Retina (tissue), 1 donor: ENCODE measurements around the gene TBL1X.
"Not testable (repeated sequence)": the region's sequence is repeated elsewhere in the genome, so short reads cannot be mapped to it uniquely, and the experiment has no call there.

Experiments used
- DNase-seq: peaks from one replicate; pipeline ENCODE4 v3.0.0-alpha.2; 2016

Gene TBL1X

DNA sequence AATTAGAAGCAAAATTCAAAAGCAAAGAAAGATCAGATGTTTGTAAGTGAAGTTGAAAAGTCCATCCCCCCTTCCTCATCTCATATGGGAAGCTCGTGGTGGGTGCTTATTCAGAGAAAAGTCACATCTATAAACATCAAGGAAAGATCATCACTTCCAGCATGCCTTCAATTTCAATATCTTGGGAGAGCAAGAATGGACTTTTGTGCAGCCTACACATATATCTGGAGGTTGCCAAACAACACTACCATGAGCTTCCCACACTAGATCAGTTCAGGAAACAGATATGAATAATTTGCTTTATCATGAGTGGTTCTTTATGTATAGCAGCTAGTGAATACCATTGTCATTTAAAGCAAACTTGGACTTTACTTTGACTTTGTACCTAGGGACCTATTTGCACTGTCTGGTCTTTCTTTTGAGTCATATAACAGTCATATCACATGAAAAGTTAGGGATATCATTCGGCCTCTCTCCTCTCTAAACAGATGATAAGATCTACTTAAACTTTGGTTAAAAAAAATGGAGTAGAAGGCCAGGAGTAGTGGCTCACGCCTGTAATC is 5.6 kb upstream of the TBL1X start:
- DNase-seq: no peak

DNA sequence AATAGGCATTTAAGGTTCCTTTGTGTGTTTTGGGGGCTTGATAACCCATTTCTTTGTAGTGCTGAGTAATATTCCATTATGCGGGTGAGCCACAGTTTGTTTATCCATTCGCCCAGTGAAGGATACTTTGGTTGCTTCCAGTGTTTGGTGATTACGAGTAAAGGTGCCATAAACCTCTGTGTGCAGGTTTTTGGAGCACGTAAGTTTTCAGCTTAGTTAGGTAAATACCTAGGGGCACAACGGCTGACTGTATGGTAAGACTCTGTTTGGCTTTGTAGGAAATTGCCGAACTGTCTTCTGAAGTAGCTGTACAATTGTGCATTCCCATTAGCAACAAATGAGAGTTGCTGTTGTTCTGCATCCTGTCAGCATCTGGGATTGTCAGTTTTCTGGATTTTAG is 3.8 kb upstream of the TBL1X start:
- no peak for DNase-seq

DNA sequence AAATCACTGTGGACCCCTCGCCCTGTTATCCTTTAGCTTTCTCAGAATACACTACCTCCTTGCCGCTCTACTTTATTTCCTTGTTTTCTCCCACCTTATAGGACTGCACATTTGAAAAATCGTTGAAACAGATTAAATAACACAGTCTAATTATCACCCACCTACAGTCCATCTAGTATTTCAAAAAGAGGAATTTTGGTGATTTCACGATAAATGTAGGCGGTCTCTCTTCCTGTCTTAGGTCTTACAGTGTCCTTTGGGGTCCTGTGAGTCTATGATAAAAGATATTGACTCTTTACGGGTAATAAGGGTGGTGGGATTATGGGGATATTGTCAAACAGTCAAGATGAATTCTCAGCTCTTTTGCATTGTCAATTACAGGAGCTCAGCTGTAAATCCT is 2.4 kb upstream of the TBL1X start:
- DNase-seq: no peak

DNA sequence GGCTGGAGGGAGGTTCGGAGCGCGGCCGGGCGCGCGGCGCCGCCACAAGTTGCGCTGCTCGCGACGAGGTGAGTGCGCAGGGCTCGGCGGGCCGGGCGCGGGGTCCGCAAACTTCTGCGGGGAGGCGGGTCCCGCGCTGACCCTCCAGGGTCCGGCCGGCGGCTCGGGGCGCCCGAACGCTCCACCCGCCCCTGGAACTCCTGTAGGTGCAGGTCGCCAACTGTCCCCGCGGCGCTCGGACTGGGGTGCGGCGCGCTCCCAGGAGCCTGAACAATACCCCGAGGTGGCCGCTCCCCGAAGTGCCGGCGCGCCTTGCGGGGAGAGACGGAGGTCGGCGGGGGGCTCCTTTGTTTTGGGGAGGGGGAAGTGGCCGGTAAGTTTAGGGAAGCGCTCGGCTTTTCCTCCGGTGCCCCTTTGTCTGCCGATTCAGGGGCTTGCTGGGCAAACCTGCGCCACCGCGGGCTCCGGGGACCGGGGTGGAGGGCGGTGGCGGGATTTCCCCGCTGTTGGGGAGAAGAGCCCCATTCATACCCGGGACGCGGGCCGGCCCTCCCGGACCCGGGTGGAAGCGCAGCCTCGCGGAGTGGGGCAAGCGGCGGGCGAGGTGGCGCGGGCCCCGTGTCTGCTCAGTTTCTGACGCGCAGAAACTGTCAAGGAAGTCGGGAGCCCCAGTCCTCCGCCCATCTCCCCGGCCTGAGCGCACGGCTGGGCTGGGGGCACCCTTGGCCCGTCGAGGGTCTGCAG is 694 bp downstream of the TBL1X start:
- DNase-seq: peak; percentile 64

DNA sequence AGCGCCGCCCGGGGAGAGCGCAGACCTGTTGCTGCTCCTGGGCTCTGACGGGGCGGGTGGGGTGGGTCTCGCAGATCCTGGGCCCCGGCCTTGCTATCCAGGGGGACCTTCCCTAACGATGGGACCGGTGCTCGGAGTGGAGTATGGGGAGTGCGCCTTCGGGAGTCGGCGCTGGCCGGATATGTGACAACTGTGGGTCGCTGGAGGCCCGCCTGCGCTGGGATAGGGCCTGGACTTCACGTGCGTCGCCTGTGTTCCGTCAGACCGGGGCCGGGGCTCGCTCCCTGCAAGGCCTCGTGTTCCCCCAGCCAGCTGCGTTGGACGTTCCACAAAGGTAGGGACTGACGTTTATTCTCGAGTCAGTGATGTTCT is 1.3 kb downstream of the TBL1X start:
- peak; percentile 52 for DNase-seq

DNA sequence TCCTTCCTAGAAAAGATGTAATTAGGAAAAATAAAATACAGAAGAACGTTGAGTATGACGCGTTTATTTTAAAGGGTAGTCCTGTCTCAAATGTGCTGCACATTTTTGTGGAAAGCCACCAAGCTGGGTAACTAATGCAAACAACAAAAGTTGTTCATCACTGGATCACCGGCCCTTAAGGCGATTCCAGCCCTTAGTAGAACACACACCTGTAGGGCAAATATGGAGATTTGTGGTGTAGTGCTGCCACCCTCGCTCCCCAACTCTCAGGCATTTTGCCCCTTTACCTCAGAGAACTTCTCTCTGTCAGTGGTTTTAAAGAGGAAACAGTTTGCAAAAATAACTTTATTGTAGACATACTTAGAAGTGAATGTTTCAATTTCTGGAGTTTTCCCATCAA is 1.9 kb downstream of the TBL1X start:
- DNase-seq: peak; percentile 6

DNA sequence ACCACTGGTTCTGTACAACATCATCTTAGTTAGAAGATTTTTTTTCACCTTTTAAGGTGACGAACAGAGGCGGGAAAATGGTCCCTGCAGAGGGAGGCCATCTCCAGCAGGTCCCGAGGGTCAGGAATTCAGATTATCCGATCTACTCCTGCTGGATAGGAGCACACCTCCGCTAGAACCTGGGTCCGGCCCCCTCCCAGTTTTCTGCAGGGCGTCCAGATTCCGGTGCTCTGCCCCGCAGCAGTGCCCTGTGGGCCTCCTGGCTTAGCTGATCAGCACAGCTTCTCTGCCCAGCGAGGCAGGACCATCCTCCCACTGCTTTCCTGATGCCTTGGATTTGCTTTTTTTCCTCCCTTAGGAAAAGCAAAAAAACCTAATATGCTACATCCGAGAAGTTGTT is 2.3 kb downstream of the TBL1X start:
- peak; percentile 9 for DNase-seq

DNA sequence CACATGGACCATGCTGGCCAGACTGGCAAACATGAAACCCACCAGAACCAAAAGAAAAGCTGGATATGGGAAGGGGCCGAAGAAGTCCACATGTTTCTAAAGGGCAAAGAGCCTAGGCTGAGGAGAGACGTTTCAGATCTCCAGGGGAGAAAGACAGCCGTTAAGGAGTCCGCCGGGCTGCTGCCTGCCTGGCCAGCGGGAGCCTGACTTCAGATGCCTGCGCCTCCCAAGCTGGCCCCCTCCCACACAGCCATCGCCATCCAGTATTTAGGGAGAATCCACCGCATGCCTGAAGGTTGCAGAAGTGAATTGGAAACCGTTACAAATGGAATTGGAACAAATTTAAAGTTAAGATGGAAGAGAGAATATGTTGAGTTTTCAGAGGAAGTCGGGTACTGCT is 2.9 kb downstream of the TBL1X start:
- DNase-seq: peak; percentile 11

DNA sequence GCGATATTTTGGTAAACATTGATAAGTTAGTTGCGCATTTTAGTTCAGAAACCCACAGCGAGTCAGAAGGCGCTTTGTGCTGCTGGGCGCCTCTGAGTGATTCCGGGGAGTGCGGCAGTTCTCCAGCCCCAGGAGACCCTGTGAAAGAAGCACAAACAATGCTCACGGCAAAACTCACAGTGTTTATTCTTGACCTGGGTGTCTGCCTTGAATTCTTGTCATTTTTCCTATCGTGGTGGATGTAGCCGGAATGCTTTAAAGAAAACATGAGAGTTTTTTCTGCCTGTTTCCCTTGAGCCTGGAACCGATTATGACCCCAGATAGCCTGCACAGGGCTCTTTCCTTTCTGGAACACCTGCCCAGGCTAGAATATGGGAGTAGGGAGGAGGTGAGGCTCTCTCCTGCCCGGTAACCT is 6.7 kb downstream of the TBL1X start:
- DNase-seq: no peak

DNA sequence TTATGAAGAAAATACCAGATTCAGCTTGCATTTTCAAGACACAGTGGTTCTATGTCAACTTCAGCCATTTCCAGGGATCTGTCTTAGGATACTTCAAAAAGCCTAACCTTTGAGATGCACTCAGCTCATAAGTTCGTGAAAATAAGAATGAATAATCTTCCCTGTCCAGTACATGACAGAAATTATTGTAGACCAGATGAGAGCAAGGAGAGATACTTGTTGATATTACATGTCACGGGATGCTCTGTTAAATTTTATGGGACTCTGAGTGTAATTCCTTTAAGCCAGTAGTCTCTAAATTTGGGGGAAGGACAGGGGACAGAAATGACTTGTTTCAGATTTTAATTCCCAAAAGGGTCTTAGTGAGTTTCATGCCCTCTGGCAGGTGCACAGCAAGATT is 8.8 kb downstream of the TBL1X start:
- no peak for DNase-seq

DNA sequence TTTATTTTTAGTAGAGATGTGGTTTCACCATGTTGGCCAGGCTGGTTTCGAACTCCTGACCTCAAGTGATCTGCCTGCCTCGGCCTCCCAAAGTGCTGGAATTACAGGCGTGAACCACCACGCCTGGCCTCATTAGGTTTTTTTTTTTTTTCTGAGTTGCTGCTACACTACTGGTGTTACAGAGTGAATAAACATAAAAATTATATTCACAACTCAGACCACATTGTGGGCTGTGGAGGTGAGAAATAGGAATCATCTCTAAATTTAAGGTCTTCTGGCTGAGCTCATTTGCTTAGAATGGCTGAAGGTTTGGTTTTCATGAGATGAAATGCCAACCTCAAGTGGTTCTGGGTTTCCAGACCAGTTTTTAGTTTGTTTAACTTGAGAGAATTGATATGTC is 10.6 kb downstream of the TBL1X start:
- DNase-seq: not testable (repeated sequence)

DNA sequence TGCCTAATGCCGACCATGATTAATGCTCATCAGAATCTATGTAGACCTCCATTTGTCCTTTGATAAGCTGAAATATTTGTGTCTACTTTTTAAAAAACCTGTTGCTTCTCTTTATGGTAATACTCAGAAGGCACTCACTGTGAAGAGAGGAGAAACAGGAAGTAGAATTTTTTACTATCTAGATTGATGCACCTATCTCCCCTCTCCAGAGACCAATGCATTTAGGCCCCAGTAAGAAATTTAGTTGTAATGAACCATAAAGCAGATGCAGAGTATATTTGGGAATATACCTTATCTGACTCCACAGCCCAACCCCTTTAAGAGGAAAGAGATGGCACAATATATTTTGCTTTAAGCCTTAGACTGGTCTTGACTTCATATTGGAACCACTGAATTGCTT is 11.1 kb downstream of the TBL1X start:
- no peak for DNase-seq

DNA sequence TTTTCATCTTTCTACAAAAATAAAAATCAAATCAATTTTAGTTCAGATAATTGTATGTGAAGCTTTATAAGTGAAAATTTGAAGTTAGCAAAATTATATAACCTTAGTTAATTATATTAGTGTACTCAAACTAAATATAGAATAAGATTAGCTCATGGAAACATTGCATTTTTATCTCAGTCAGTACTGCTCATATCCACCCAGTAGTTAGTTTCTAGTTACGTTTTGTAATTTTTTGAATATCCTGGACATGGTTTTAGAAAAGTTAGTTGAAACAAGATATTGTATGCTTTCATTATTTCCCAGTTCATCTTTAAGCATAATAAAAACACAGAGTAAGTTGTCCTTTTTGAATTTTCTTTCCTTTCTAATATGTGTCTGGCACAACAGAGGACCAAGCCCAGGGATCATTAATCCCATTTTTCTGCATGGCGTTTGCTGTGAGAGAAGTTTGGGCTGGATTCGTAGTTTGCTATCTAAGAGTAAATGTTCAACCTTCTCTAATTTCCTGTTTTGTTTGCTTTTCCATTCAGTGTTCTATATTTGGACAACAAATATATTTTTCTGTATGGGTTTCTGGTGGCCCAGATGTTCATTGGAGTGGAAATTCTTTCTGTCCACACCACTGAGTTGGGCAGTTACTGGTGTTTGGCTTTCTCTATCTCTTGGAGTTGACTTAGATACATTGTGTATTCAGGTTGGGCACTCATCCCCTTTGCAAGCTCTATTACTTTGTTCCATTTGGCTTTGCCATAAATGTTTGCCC is 12.1 kb downstream of the TBL1X start:
- DNase-seq: no peak

DNA sequence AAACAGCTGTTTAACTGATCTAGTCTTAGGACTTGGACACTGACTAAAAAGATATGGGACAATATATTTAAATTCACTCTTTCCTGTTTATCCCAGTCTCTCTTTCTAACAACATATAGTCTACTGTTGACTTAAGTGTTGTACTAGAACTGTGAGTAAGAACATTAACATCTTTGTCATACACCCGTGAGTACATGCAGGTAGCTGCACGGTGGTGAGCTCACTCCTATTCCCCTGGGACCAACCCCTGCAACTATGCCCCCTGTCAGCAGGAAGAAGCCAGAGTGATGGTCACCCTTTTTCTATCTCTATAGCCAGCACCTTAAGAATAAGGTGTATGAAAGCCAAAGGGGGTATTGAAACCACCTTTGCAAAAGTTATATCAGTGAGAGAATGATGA is 17.6 kb downstream of the TBL1X start:
- no peak for DNase-seq

DNA sequence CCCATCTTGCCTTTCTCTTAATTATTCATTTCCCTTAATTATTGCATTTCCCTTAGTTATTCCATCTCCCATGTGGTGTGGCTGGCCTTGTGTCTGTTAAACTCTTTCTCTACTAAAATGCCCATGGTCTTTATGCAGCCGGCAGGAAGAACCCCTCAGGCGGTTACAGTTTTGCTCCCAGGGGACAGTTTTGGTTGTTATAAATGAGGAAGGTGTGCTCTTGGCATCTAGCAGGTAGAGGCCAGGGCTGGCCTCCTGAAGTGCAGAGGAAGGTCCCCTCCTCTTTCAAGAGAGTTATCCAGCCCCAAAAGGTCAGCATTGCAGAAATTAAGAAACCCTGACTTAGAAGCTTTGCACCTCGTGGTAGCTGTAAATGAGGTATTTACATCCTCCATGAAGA is 18.0 kb downstream of the TBL1X start:
- DNase-seq: no peak

DNA sequence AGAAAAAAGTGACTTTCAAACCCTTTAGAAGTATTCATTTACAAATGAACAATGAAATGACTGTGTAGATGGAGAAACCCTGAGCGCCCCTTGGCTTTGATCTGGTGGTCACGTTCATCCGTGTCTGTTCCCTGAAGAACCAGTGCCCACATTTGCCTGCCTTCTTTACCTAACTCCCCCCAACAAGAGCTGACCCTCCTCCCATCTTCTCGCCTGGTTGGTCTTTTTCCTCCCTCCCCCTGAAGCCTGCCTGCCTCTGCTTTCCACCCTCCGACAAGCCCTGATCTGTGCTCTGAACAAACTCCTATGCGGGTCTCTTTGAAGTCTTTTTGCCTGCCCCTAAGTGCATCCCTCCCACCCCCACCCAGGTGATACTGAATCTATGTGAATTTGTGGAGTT is 18.5 kb downstream of the TBL1X start:
- no peak for DNase-seq

DNA sequence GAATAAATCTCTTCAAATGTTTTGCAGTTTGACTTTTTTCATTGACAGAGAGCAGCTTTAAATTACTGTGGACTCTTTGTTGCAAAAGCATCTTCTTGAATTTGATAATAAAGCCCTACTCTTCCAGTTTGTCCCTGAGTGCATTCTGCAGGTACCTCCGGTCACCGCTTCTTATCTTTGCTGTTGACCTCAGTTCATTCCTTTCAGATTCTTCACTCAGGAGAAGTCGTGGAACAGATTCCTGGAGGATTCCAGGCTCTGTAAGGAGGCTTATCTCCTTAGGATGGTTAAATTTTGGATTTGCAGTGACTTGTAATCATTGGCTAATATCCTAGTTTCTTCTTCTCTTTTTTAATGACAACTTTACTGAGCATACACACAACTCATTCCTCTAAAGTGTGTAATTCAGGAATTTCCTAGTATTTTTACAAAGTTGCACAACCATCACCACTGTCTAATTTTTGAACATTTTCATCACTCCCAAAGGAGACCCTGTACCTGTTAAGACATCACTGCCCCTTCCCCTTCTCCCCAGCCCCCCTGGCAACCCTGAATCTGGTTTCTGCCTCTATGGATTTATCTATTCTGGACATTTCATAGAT is 22.0 kb downstream of the TBL1X start:
- DNase-seq: no peak

DNA sequence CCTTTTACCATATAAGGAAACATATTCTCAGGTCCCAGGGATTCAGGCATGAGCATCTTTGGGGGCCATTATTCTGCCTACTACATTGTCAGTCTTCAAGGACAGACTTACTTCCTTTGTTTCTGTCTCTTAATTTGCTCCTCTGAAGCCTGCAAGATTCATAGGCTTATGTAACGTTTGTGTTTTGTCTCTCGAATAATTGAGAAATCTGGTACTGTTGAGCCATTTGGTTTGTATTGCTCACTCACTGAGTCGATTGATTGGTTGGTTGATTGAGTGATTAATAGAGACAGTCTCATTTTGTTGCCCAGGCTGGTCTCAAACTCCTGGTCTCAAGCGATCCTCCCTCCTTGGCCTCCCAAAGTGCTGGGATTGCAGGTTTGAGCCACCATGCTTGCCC is 23.7 kb downstream of the TBL1X start:
- no peak for DNase-seq

DNA sequence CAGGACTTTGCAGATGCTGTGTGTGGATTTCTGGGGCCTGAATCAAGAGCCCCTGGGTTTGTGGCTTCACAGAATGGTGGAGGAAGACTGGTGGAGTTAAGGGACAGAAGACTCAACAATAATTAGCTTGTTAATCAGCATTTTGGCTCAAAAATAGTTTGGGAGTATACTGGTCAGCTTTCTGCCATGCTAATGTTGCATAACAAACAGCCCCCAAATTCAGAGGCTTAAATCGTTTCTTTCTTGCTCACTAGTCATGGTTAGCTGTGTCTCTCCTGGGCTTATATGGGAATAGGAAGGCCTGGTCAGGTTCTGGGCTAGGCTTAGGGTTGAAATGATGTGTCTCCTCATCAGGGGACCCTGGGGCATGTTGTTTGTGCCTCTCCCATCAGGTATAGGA is 24.4 kb downstream of the TBL1X start:
- DNase-seq: no peak

DNA sequence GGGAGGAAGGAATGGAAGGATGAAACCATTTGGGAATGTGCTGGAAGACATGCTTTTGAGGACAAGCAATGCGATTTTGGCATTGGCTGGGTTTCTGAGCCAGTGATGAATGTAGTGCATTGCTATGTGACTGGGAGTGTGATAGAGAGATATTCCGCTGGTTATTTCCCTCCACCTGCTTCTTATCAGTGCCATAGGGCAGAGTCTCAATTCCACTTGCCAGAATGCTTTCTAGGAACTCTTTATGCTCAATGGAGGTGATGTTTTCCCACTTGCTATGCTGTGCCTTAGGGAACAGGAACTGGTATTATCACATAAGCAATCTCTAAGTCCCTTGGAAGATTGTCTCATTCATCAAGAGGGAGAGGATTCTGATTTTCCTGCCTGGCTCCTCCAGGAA is 28.0 kb downstream of the TBL1X start:
- DNase-seq: no peak

DNA sequence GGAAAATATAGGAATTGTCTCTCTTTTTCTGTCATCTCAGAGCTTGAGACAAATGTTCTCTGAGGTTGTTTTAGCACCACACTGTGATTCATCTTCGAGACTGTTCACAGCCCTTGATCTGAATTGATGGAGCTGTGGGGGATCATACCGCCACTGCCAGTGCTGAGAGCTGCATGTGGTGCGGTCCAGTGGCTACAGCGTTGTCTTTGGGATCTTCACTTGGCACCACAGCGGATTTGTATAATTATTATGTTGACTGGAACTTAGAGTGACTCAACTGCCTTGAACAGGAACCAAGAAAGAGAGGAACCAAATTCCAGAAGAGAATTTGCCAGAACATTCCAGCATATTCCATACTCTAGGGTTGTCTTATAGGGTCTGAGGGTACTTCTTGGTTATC is 29.1 kb downstream of the TBL1X start:
- no peak for DNase-seq

DNA sequence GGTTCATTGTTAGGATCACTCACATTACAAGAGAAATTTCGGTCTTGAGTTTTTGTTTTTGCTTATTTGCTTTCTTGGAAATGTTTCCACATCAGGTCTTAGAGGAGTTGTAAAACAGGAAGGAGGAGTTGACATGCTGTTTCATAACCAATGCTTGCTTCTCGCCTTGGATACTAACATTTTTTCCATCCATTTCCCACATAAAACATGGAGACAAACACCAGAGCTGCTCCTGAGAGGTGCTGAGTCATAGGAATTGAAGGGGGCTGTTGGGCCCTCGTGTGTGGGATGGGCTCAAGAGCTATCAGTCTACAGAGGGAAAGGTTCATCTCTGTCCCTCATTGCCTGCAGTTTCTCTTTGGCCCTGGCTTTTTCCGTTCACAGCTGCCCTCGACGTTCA is 29.9 kb downstream of the TBL1X start:
- no peak for DNase-seq

DNA sequence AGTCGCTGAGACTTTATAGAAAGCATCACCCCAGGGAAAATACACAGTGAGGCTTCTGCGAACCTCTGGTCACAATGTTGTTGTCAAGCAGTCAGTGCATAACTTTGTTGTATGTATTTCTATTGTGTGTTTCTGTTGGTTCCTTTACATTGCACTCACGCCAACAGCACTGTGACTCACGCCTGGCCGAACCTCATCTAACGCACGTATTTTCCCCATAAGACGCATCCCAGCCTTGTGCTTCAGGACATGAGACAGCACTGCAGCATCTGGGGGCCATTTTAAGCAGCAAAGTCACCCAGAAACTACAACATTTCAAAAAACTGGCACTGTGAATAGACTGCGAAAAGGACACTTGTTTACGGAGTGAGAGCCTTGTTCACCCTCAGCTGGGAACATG is 30.6 kb downstream of the TBL1X start:
- DNase-seq: no peak

DNA sequence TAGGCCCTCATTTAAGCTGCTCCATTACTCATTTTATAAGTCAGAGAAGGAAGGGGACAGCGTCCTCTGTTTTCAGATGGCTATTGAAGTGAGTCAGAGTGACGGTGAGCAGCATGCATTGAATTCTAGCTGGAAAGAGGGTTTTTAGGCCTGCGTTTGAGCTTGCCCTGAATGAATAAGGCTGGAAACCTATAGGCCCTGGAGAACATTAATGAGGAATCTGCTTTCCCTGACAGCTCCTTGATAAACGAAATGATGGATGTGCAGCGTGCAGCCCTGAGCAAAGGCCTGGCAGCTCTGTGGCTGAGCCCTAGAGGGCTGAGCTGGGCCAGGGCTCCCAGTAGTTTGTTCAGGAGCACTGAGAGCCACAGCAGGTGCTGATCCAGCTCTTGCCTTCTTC is 33.4 kb downstream of the TBL1X start:
- no peak for DNase-seq
